SH-SY5Y (cell line): Measurements from ENCODE around the gene TMEM221.

Experiments
- GATA2 ChIP-seq: IDR thresholded peaks from 2 replicates; pipeline ENCODE4 v1.6.1; 2011; ENCODE audit warnings: mild to moderate bottlenecking, low read depth, low read length
- GATA3 ChIP-seq: IDR thresholded peaks from 2 replicates; pipeline ENCODE4 v1.6.1; 2011; ENCODE audit warnings: low read depth, mild to moderate bottlenecking, low read length, moderate library complexity

DNA sequence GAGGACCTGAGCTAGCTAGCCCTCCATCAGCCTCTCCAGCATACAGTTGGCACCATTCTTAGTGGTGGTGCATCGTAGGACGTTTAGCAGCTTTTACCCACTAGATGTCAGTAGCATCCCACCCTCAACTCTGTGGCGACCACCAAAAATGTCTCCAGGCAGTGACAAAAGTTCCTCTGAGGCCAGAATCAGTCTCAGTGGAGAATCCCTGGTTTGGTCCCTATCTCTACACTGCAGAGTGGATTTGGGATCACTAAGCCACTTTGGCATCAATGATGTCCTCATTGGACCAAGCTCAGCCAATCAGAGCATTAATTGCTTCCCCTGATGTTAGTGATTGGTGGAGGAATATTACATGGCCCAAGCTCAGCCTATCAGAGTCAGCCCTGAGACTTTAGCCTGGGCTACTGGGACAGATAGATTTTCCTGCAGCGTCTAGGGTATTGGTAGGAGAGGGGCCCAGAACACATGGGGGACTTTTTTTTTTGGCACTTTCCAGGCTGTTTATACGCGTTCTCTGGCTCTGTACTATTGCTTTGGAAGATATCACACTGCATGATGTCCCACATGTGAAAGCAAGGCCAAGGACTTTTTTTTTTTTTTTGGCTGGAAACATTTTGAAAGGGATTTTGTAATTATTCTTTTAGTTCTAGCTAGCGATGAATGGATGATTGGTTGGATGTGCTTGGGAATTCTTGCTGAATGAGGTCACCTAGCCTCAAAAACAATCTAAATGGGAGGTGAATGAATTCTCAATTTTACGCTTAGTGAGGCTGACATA lies 7.0 kb downstream of the TMEM221 start:
- no peak for TF ChIP-seq GATA2
- no peak for TF ChIP-seq GATA3
